GM18520 (cell line): ENCODE measurements around the gene CIZ1.
"Not testable (repeated sequence)": the region's sequence is repeated elsewhere in the genome, so short reads cannot be mapped to it uniquely, and the experiment has no call there.

ENCODE experiments used
- ATAC-seq: cut with Tn5 transposase; IDR thresholded peaks from one replicate; pipeline ENCODE4 v1.9.1; 2021; ENCODE audit not compliant: unreplicated experiment

Gene CIZ1

GRCh38 chr9:128192601-128193371 lies 1.4 kb upstream of the CIZ1 start:
- no peak for ATAC-seq

GRCh38 chr9:128190516-128191405 lies 611 bp downstream of the CIZ1 start:
- ATAC-seq = no peak

- no peak for ATAC-seq
Measured at GRCh38 chr9:128190013-128190412, 1.4 kb downstream of the CIZ1 start.

GRCh38 chr9:128188209-128188608 lies 3.2 kb downstream of the CIZ1 start:
- ATAC-seq = no peak

GRCh38 chr9:128187361-128187760 lies 4.0 kb downstream of the CIZ1 start:
- no peak for ATAC-seq

GRCh38 chr9:128185979-128186965 lies 5.1 kb downstream of the CIZ1 start:
- no peak for ATAC-seq

GRCh38 chr9:128182893-128183588 lies 8.3 kb downstream of the CIZ1 start:
- ATAC-seq = no peak

GRCh38 chr9:128181480-128181879 lies 9.9 kb downstream of the CIZ1 start:
- ATAC-seq = not testable (repeated sequence)

GRCh38 chr9:128180447-128180846 lies 10.9 kb downstream of the CIZ1 start:
- ATAC-seq = no peak

GRCh38 chr9:128180001-128180400 lies 11.4 kb downstream of the CIZ1 start:
- ATAC-seq = no peak

GRCh38 chr9:128178806-128179431 lies 12.5 kb downstream of the CIZ1 start:
- no peak for ATAC-seq

- ATAC-seq = no peak
Measured at GRCh38 chr9:128175726-128176125, 15.6 kb downstream of the CIZ1 start.

- ATAC-seq = no peak
Measured at GRCh38 chr9:128175102-128175563, 16.2 kb downstream of the CIZ1 start.

GRCh38 chr9:128174062-128174461 lies 17.3 kb downstream of the CIZ1 start:
- no peak for ATAC-seq

GRCh38 chr9:128169925-128170324 lies 21.4 kb downstream of the CIZ1 start:
- no peak for ATAC-seq

- no peak for ATAC-seq
Measured at GRCh38 chr9:128169492-128169891, 21.9 kb downstream of the CIZ1 start.

GRCh38 chr9:128168731-128169308 lies 22.6 kb downstream of the CIZ1 start:
- no peak for ATAC-seq

- ATAC-seq = no peak
Measured at GRCh38 chr9:128167209-128167608, 24.2 kb downstream of the CIZ1 start.

GRCh38 chr9:128166169-128166568 lies 25.2 kb downstream of the CIZ1 start:
- ATAC-seq = no peak
